H1 (cell line): ENCODE results near the gene GADD45A. TPM values are rescaled to one million over a fixed set of nuclear protein-coding genes. Genes with fewer than 3 reads are reported as not detected.

Experiments
- CHD7 ChIP-seq: fragments of 300-600 bp; sonication (generic); IDR thresholded peaks from 2 replicates; pipeline ENCODE4 v1.7.1; 2012; ENCODE audit warnings: low read length, moderate library complexity, mild to moderate bottlenecking, inconsistent platforms; ENCODE audit not compliant: insufficient replicate concordance
- EGR1 ChIP-seq: IDR thresholded peaks from 2 replicates; pipeline ENCODE4 v1.6.1; 2011; ENCODE audit warnings: low read depth, low read length, borderline replicate concordance
- EP300 ChIP-seq, 2 experiments: IDR thresholded peaks; 1 replicate in 1 of 2; 2 replicates in 1 of 2; pipeline ENCODE4 v1.6.1; 2011 to 2012; ENCODE audit warnings: low read depth in 2 of 2, low read length in 2 of 2, mild to moderate bottlenecking in 2 of 2, borderline replicate concordance in 1 of 2, inconsistent platforms in 1 of 2, moderate library complexity in 1 of 2
- FOSL1 ChIP-seq: IDR thresholded peaks from 2 replicates; pipeline ENCODE4 v1.6.1; 2011; ENCODE audit warnings: mild to moderate bottlenecking, low read depth, low read length, moderate library complexity; ENCODE audit not compliant: insufficient read depth
- PHF8 ChIP-seq: fragments of 200-600 bp; sonication (generic); conservative IDR thresholded peaks from 2 replicates; pipeline ENCODE4 v1.7.1; 2012; ENCODE audit warnings: low read depth, mild to moderate bottlenecking, inconsistent platforms, low read length, moderate library complexity
- RNF2 ChIP-seq: fragments of 200-900, 300-1000 bp; sonication (generic); IDR thresholded peaks from 2 replicates; pipeline ENCODE4 v1.7.1; 2016; ENCODE audit warnings: borderline replicate concordance, low read depth, mild to moderate bottlenecking, antibody characterized with exemption, low read length; ENCODE audit not compliant: poor library complexity, severe bottlenecking; ENCODE audit errors: missing control alignments
- TEAD4 ChIP-seq: IDR thresholded peaks from 2 replicates; pipeline ENCODE4 v1.6.1; 2012; ENCODE audit warnings: low read depth, low read length, inconsistent platforms, mixed read lengths
- polyA plus RNA-seq, 7 experiments: library from polyadenylated mRNA; depleted of rRNA in 3 of 7; stranded (reverse) in 5 of 7; unstranded in 2 of 7; fragments of >200 nt in 5 of 7; fragments of 200-250 nt in 2 of 7; gene quantifications; 1 replicate in 5 of 7; 2 replicates in 1 of 7; 4 replicates in 1 of 7; pipeline versions ENCODE4 v1.2.1 to v1.2.3, GENCODE V29; 2011 to 2013; ENCODE audit warnings: missing spikeins in 2 of 7, mixed read lengths in 2 of 7
- total RNA-seq: library from RNA; stranded (reverse); fragmentation: NEBNext Ultra II Directional; extraction: Animal tissue kit (Norgen Biotek cat#: 25700); gene quantifications from 2 replicates; pipeline ENCODE4 v1.2.1, GENCODE V29; 2021

GADD45A gene
- total and polyA plus RNA-seq, 2 of the 8 experiments (the other 6 are each of a cell fraction or from before 2014, with no cell fraction given), result 7.6 to 15.6 TPM

GRCh38 chr1:67647036-67647798 is 37.8 kb upstream of the GADD45A start (continued):
- TF ChIP-seq CHD7 (no peak), EGR1 (no peak), RNF2 (no peak), TEAD4 (no peak), EP300 (IDR thresholded peaks at IDR 0.05; ENCODE audit: borderline replicate concordance in 1 of 2, low read depth in 2 of 2, low read length in 2 of 2) (no peak), PHF8 (no peak), FOSL1 (no peak)
